Activated T-cell treated with anti-CD3 and anti-CD28 coated beads, Interleukin-2, amount 50 U/mL, for 48 hours (primary cell): Measurements from ENCODE around the gene KDM4C.
A peak's percentile ranks its signal among the peaks of the same experiment; 100 is the strongest.
"Not testable (repeated sequence)": the region's sequence is repeated elsewhere in the genome, so short reads cannot be mapped to it uniquely, and the experiment has no call there.

Experiments used
- DNase-seq, 2 experiments: peaks; one replicate each; pipeline ENCODE4 v3.0.0-alpha.2; 2020

KDM4C gene

GRCh38 chr9:6764523-6764922, 6.8 kb downstream of the KDM4C start:
- DNase-seq: no peak

- DNase-seq: no peak
Measured at GRCh38 chr9:6764950-6765349, 7.2 kb downstream of the KDM4C start.

GRCh38 chr9:6765396-6765795, 7.6 kb downstream of the KDM4C start:
- DNase-seq: no peak

GRCh38 chr9:6766606-6767005, 8.8 kb downstream of the KDM4C start:
- no peak for DNase-seq

- DNase-seq: not testable (repeated sequence)
Measured at GRCh38 chr9:6768587-6768986, 10.8 kb downstream of the KDM4C start.

- DNase-seq: peak in 1 of 2 experiments; percentile 9
Measured at GRCh38 chr9:6771722-6772121, 13.9 kb downstream of the KDM4C start.

DNA sequence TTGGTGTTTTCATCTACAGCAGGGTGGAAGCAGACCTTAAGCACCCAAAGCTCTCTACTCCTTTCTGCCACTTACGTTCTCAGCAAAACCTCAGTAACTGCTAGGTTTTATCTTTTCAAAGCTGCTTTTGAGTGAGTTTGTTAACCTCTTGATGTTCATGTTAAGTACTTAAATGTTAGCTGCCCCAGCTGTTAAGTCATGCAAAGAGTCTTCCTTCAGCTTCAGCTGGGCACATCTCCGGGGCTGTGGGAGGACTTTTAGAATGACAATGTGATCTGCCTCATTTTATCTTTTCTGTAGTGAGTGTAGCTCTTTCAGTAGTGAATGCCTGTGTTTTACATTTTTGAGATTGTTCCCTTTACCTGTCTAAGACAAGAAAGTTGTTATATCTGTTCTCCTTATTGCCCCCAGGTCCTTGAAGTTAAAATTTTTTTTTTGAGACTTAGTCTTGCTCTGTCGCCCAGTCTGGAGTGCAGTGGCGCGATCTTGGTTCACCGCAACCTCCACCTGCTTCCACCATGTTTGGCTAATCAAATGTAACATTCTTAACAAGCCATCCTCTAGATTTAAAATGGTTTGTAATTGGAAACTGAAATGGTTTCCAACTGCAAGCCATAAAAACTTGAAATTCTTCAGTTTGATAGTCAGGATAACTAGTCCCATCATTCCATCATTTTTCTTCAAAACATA, 19.6 kb downstream of the KDM4C start:
- DNase-seq: no peak

DNA sequence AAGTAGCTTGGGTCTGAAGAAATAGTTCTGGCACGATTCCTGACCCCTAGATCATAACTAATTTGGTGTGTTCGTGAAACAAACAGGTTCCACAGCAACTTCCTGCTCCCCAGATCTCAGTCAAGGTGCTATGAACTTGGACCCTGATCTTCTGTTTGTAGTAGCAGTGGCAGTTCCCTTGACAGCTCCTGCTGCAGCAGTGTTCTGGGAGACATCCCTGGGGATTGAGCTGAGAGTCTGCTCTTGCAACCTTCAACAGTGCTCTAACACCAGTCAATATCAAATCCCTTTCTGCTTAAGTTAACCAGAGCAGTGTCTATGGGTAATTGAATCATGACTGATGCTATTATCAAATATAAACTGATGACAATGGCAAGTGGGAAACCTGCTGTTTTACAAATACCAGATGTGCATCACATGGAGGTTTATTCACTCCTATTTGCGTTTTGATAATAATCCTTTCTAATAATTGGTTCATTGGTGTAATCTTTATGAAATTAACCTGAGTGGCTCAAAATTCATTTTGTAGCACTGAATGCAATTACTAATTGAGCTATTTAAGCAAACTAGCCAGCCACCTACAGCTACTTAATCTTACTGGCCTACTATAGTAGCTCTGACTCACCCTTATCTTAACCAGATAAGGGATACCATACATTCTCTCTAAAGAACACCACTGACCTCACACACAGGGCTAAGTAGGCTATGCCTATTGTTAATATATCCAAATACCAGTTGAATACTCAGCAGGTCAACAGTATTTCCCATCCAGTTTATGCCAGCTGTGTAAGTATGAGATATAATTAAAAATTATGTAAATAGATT, 21.9 kb downstream of the KDM4C start:
- no peak for DNase-seq

GRCh38 chr9:6780690-6781089, 22.9 kb downstream of the KDM4C start:
- DNase-seq: no peak

DNA sequence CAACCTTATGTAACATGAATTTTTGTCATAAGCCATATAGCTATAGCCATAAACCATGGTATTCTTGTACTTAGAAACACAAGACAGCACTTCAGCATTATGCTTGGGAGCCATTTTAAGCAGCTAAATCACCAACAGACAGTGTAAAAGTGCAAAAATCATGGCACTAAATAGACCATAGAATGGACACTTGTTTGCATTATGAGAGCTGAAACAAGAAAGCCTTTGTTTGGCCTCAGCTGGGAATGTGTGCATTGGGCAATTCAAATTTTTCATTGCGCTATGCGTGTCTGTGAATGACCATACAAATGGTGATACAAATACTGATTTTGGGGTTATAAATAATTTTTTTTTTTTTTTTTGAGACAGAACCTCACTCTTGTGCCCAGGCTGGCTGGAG, 23.7 kb downstream of the KDM4C start:
- DNase-seq: no peak

DNA sequence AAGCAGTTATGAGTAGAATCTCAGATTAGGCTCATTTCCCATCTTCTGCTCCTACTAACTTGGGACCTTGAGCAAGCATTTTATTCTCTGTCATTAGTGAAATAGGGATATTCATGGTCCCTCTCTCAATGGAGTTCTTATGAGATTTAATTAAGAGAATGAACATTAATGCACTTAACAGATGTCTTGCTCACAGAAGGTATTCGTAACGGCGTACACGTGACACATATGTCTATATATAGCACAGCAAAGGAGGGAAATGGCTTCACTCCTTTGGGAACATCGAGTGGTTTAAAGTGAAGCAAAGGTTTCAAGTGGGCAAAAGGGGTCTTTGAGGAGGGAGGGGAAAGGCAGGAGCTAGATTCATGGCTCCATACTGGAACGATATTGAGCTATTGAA, 24.6 kb downstream of the KDM4C start:
- DNase-seq: no peak

DNA sequence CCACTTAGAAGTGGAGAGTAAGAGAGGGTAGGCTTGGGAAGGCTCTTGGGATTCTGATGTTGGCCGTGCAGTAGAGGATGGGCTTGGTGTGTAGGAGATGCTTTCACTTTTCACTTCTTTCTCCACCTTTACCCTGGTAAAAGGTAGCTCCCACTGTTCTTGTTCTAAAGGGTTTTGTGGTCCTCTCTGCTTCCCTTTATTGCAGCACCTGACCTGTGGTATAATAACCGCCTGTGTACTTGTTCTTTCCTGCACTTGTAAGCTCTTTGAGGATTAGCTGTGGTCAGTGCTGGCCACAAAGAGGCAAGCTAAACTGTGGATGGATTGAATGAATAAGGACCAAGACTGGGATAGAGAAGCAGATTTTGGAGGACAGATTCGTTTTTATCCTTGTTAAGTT, 25.2 kb downstream of the KDM4C start:
- DNase-seq: no peak

- no peak for DNase-seq
Measured at GRCh38 chr9:6783753-6784152, 26.0 kb downstream of the KDM4C start.

- no peak for DNase-seq
Measured at GRCh38 chr9:6785682-6786081, 27.9 kb downstream of the KDM4C start.

GRCh38 chr9:6787793-6788161, 30.0 kb downstream of the KDM4C start:
- DNase-seq: no peak

DNA sequence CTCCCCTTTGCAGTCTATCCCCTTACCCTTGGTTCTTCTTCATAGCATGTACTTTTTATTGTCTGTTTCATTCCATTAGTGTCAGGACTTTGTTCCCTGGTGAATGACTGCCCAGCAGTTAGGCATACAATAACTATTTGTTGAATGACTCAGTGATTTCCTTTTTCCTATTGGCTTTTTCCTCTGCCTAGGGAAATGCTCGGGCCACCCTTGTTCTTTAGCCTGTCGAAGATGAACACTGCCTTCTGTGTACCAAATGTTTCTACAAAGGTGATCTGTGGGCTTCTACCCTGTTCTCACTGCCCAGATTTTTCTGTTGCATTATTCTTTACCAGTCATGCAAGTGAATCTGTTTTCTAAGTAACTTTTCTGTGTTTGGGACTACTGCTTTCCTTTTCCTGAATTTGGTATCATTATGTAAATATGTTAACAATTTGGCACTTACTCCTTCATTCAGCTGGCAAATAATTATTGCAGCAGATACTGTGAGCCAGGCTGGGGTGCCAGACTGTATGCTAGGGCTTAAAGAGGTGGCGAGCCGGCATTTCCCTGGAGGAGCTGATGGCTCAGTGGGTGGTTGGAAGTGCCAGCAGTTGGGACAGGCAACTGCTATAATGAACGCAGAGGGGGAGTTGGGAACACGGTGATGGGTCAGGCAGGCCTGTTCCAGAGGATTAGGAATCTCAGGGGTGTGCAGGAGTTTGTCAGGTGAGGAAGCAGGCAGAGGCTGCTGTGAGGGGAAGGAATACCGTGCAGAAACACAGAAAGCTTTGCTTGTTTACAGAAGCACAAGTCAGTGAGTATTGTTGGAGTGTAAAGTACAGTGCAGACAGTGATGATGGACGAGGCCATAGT, 30.6 kb downstream of the KDM4C start:
- DNase-seq: no peak

- DNase-seq: not testable (repeated sequence)
Measured at GRCh38 chr9:6789017-6789338, 31.2 kb downstream of the KDM4C start.

DNA sequence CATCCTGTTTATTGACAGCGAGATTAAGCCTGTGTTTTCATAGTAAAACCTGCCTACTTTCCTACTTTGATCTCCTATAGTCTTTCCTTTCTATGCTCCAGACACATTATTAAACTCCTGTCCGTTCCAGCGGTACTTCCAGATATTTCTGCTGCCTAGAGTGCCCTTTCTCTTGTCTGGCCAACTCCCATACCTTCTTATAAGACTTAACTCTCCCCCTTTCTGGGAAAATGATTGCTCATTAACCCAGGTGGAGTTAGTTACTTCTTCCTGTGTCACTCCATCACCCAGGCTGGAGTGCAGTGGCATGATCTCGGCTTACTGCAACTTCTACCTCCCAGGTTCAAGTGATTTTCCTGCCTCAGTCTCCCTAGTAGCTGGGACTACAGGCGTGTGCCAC, 33.1 kb downstream of the KDM4C start:
- no peak for DNase-seq

DNA sequence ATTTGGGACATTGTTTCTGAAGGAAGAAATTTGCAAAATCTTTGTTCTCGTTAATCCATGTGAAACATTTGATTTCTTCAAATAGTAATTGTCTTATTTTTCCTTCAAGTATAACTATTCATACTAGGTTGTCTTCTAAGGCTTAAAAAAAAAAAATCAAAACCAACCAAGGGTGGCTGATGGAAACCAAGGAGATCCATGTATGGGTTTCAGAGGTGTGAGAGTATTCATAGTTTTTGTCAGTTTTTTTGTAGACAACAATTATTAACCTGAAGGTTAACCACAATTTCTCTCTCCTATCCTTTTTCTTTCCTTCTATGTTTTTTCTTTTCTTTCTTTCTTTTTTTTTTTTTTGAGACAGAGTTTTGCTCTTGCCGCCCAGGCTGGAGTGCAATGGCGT, 35.4 kb downstream of the KDM4C start:
- DNase-seq: no peak

DNA sequence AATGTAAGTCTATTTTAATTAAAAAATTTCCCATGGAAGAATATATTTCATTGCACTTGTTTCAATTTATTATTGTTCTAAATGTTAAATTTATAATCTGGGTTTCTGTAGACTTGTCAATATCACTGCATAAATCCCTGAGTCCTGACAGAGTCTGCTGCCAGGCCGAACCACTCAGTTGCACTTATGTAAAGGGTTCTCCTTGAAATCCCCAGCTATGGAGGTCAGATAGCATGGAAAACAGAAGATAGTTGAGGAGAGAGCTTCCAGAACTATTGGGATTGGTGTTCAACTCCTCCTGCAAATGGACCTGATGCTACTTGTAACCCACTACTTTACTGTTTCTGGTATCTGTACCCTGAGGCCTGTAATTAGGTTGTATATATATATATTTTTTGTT, 37.2 kb downstream of the KDM4C start:
- DNase-seq: no peak

GRCh38 chr9:6802926-6803325, 45.2 kb downstream of the KDM4C start:
- no peak for DNase-seq

GRCh38 chr9:6805532-6805931, 47.8 kb downstream of the KDM4C start:
- DNase-seq: no peak

DNA sequence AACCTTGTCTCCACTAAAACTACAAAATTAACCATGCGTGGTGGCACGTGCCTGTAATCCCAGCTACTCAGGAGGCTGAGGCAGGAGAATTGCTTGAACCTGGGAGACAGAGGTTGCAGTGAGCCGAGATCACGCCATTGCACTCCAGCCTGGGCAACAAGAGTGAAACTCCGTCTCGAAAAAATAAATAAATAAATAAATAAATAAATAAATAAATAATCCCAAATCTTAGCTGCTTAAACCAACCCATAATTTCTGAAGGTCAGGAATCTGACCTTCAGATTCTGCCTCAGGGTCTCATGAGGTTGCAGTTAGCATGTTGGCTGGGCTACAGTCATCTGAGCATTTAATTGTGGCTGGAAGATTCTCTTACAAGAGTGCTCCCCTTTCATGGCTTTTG, 48.5 kb downstream of the KDM4C start:
- DNase-seq: not testable (repeated sequence)

- not testable (repeated sequence) for DNase-seq
Measured at GRCh38 chr9:6807669-6808068, 49.9 kb downstream of the KDM4C start.
